ENCODE measurements around the gene UBR1.
"Not testable (repeated sequence)": the region's sequence is repeated elsewhere in the genome, so short reads cannot be mapped to it uniquely, and the experiment has no call there.

Gene UBR1

DNA sequence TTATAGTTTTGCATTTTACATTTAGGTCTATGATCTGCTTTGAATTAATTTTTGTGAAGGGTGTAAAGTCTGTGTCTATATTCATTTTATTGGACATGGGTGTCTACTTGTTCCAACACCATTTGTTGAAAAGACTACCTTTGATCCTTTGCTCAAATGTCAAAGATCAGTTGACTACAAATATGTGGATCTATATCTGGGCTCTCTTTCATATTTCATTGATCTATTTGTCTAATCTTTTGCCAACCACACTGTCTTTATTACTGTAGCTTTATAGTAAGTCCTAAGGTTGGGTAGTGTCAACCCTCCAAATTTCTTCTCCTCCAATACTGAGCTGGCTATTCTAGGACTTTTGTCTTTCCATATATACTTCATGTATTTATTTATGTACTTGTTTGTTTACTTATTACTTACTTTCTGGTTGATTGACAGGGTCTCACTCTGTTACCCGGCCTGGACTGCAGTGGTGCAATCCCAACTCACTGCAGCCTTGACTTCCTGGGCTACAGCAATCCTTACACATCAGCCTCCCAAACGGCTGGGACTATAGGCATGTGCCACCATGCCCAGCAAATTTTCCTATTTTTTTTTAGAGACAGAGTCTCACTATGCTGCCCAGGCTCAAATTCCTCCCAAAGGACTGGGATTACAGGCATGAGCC lies 131.5 kb downstream of the UBR1 start:
- no peak for DNase-seq (ENCODE audit: low read depth, low spot score)

DNA sequence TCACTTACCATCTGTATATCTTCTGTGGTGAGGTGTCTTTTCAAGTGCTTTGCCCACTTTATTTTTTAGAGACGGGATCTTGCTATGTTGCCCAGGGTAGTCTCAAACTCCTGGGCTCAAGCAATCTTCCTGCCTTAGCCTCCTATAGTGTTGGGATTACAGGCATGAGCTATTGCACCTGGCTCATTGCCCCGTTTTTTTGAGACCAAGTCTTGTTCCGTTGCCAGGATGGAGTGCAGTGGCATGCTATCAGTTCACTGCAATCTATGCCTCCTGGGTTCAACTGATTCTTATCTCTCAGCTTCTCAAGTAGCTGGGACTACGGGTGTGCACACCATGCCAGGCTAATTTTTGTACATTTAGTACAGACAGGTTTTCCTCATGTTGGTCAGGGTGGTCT lies 132.7 kb downstream of the UBR1 start:
- no peak for DNase-seq (ENCODE audit: low read depth, low spot score)

DNA sequence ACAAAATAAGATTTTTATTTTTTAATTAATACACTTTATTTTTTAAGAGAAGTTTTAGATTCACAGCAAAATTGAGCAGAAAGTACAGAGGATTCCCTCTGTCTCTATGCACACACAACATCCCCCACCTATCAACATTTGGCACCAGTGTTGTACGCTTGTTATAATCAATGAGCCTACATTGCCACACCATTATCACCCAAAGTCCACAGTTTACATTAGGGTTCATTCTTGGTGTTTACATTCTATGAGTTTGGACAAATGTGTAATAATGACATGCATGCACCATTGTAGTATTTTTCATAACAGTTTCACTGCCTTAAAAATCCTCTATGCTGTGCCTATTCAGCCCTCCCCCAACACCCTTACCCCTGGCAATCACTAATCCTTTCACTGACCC lies 134.0 kb downstream of the UBR1 start:
- no peak for DNase-seq (ENCODE audit: low read depth, low spot score)

DNA sequence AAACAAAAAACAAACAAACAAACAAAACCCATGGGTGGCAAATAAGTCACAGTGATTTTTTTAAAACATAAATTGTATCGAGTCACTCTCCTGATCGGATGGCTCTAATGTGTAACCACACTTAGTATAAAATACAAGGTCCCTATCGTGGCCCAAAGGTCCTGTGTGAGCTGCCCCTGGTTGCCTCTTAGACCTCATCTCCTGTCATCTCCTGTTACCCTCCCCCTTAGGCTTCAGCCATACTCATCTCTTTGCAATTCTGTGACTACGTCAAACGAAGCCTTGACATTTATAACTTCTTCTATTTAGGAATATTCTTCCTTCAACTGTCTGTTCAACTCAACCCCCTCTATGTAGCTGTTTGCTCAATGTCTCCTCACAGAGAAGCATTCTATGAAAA lies 141.4 kb downstream of the UBR1 start:
- DNase-seq (ENCODE audit: low read depth, low spot score): no peak

DNA sequence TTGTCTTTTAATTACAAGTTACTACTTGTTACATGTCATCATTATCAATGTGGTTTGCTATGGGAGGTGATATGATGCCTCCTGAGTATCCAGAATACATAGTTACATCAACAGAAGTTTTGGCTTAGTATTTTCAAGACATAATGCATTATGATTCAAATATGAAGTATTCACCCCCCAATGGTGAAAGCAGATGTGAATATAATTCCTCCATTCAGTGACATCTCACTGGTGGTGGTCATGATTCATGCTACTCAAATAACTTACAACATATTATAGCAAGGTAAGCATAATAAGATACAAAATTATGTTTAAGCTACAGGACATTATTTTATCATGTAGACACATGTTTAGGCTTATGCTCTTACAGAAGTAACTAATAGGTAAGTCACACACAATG lies 150.3 kb downstream of the UBR1 start:
- DNase-seq (ENCODE audit: low read depth, low spot score): no peak

DNA sequence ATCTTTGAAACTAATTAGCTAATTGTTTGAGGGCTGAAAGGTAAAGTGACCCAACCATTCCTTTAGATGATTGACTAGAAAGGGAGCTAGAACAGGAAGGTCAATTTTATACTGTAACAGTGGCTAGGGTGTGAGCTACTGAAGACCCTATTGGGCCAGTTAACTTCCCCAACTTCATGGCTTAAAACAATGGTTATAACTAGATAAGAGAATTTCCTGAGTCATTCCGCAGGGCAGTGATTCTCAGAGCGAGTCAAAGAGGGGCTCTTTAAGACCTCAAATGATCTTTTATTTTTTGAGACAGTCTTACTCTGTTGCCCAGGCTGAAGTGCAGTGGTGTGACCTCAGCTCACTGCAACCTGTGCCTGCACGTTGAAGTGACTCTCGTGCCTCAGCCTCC lies 151.5 kb downstream of the UBR1 start:
- no peak for DNase-seq (ENCODE audit: low read depth, low spot score)

DNA sequence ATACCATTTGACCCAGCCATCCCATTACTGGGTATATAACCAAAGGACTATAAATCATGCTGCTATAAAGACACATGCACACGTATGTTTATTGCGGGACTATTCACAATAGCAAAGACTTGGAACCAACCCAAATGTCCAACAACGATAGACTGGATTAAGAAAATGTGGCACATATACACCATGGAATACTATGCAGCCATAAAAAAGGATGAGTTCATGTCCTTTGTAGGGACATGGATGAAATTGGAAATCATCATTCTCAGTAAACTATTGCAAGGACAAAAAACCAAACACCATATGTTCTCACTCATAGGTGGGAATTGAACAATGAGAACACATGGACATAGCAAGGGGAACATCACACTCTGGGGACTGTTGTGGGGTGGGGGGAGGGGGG lies 156.9 kb downstream of the UBR1 start:
- DNase-seq (ENCODE audit: low read depth, low spot score): not testable (repeated sequence)

DNA sequence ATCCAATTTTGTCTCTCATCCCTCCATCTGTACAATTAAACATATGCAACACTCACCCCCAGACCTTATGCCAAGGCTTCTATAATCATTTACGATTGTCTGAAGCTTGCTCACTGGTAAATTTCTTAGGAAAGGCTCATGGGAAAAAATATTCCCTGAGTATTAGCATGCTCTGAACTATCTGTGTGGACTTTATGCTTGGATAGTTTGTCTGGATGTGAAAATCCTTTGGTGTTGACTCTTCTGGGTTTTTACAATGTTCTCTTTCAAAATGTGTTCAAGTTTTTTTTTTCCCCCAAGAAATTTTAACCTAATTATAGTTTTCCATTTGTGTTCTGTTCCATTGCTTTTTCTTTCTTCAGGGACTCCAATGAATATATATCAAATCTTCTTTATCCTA lies 165.3 kb downstream of the UBR1 start:
- no peak for DNase-seq (ENCODE audit: low read depth, low spot score)

DNA sequence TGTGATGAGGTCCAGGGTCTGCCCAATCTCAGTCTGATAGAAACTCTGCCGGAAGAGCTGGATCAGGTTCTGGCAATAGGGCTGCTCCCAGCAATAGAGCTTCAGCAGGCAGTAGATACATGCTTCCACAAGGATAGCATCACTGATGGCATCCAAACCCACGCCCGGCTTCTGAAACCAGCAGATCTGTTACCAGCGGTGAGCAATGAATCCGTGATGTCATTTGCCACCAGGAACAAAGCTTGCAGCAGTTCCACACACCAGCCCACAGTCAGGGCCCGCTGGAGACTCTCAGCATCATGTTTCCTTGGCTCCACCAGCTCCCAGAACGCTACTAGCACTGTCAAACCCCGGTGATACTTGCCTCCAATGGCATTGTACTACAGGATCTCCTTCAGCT lies 166.0 kb downstream of the UBR1 start:
- DNase-seq (ENCODE audit: low read depth, low spot score): no peak

DNA sequence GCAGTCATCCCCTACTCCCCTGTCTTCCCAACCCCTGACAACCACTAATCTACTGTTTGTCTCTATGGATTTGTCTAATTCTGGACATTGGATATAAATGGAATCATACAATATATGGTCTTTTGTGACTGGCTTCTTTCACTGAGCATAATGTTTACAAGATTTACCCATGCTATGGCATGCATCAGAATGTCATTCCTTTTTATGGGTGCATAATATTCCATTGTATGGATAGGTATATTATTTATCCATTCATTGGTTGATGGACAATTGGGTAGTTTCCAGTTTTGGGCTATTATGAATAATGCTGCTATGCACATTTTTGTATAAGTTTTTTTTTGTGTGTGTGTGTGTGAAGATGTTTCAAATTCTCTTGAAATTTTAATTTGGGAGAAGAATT lies 168.7 kb downstream of the UBR1 start:
- DNase-seq (ENCODE audit: low read depth, low spot score): no peak

DNA sequence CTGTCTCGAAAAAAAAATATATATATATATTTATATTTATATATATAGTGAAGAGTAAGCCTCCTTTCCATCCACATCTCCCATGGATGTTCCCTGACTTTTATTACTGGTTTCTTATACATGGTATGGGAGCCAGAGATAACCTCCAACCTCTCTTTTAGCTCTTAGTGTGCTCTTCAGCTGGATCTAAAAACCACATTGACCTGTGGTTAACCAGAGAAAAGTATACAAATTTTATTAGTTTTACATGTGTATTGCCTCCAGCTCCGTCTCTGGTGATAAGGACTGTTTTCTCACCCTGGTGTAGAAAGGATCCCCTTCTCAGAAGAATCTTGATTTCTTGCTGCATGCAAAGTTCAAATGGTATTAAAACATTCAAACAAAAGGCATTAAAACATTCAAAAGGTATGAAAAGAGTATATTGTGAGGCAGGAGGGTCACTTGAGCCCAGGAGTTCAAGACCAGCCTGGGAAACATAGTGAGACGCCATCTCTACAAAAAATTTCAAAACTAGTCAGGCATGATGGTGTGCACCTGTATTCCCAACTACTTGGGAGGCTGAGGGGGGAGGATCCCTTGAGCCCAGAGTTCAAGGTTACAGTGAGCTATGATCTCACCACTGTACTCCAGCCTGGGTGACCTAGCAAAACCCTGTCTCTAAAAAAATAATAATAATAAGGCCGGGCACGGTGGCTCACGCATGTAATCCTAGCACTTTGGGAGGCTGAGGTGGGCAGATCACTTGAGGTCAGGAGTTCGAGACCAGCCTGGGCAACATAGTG lies 171.8 kb downstream of the UBR1 start:
- DNase-seq (ENCODE audit: low read depth, low spot score): no peak

DNA sequence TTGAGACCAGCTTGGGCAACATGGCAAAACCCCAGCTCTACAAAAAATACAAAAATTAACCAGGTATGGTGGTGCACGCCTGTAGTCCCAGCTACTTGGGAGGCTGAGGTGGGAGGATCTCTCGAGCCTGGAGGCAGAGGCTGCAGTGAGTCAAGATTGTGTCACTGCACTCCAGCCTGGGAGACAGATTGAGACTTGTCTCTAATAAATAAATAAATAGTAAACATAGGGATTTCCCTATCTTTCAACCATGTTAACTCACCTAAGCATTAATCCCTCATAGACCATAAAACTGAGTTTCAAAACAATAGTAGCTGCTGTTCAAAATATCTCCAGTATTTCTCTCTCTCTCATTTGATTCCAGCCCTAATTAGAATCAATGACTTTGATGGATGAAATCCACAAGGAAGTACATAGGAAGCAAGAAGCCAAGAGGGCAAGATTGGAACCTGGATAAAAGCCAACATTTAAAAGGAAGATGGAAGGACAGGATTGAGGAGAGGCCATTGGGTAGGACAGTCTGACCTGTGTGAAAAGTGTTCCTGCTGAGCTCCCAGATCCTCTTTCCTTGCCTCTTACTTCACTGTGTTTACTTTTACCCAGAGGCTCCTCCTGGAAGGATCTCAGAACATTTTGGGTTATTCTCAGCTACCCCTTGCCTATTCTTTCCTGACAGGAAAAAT lies 172.9 kb downstream of the UBR1 start:
- DNase-seq (ENCODE audit: low read depth, low spot score): no peak

DNA sequence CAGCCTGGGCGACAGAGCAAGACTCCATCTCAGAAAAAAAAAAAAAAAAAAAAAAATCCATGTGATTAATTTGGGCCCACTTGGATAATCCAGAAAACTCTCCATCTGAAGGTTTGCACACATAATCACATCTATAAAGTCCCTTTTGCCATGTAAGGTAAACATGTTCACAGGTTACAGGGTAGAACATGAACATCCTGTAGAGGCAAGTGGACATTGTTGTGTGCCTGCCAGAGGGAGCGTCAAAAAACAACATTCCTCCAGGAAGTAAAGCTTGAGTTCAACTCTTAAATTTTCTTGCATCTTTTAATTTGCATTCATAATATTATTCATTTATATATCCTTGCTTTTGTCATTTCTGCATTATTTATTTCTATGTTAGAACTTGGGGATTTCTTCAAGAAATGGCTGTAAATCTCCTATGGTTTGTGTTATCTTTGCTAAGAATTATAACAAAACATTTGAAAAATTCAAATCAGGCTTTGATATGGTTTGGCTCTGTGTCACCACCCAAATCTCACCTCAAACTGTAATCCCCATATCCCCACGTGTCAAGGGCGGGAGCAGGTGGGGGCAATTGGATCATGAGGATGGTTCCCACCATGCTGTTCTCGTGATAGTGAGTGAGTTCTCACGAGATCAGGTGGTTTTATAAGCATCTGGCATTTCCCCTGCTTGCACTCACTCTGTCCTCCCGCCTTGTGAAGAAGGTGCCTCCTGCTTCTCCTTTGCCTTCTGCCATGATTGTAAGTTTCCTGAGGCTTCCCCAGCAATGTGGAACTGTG lies 173.9 kb downstream of the UBR1 start:
- no peak for DNase-seq (ENCODE audit: low read depth, low spot score)

DNA sequence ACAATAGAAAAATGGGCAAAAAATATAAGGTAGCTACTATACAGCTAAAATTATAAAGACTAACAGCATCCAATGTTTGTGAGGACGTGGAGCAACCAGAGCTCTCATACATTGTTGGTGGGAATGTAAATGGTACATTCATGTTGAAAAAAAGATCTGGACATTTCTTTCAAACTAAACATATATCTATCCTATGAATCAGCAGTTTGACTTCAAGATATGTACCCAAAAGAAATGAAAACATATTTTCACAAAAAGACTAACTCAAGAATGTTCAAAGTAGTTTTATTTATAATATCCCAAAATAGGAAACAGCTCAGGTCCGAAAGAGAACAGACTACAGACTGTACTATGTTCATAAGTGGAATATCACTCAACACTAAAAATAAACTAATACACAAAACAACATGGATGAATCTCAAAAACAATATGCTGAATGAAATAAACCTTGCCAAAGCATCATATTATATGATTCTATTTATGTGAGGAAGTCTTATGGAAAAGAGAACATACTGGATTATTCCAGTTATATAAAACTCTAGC lies 176.5 kb downstream of the UBR1 start:
- no peak for DNase-seq (ENCODE audit: low read depth, low spot score)

DNA sequence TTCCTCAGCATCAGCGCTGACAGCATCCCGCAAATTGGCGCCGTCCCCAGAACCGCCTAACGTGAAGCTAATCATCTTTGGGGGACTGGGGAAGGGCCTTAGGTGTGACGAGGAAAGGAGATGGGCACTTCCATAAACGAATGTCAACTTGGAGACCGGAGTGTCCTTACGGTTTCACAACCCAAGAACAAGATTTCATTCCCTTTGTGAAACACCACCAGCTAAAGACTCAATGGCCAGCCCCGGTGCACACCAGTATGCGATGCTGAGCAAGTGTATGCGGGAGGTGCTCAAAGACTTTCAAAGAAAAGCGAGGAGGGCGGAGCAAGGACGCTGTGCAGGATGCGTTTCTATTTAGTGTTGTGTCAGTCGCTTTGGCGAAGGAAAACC lies 184.5 kb downstream of the UBR1 start:
- no peak for DNase-seq (ENCODE audit: low read depth, low spot score)

DNA sequence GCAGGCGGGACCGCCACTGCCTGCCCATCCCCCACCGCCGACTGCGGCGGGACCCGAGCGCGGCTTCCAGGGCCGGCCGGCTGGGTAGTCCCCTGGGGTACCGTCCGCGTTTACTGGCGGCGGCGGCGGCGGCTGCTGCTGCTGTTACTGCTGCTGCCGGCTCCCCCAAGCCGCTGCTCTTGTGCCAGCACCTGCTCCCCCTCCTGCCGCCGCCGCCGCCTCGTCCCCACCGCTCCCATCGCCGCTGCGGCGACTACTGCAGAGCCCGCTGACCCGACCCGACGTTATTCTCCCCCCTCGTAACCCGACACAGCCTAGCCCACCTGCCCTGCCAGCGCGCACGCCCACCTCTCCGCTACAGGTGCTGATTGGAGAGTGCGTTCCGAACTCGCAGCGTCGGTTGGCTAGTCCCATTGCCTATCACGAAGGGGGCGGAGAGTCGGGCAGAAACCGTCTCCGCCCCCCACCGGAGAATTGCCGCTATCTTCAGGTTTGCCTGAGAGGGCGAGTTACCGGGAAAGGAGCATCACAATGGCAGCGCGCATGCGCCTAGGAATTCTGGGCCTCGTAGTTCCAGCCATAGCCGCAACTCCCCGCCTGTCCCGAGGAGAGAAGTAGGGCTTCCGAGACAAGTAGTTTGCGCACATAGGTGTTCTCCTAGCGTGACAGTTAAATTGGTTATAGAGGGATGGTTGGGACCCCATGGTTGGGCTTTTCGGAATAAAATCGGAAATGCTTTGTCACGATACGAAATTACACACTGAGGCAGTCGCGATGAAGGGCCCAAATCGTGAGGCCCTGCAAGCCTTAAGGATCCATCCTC lies 185.1 kb downstream of the UBR1 start, which contains the start of gene TTBK2:
TSS of gene TTBK2 (minus strand) at position 260 of the 823 bp plus-strand sequence. CDS start 42,161 bp downstream, outside the sequence.
- DNase-seq (ENCODE audit: low read depth, low spot score): peak; percentile 94

DNA sequence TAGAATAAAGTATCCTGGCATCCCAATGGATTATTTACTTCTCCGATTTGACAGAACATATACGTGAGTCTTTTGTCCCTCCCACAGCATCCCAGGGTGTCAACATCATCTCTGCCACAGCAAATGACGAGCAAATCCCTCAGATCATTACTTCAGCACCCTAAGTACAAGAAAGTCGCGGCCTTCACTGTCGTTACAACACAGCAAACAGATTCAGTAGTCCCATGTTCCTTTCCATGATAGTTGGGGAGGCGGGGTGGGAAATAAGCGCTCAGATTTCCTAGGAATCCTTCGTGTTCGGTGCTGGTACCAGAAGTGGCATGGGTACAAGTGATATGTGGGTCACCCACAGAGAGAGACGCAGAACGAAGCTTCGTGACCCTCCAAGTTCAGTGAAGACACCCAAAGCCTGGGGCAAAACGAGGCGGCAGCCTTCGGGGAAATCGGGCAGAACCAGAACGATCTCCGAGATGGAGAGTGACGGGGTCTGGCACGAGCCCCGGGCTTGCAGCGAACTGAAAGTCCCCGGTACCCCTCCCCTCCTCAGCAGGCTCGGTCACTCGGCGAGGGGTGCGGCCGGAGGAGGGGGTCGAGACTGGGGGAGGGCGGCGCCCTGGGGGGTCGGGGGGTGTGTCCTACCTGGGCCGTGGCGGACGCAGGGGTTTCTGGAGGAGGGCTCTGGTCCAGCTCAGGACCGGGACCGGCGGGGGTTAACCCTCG lies 185.9 kb downstream of the UBR1 start:
- DNase-seq (ENCODE audit: low read depth, low spot score): no peak

DNA sequence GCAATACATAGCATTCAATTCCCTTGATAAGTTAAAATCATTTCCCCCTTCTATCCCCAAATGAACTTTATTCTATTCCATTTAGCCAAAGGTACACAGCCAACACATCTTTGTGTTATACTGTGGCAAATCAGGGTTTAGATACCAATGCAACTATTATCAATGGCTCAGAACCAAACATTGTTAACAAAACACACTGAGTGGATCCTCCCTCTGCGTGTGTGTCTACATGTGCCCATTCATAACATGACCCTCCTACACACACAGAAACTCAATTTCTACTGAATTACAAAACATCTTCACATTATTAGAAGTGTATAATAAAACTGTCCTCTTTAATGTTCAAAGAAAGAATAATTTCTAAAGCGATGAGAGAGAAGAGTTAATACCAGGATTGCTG lies 186.5 kb downstream of the UBR1 start:
- DNase-seq (ENCODE audit: low read depth, low spot score): no peak

DNA sequence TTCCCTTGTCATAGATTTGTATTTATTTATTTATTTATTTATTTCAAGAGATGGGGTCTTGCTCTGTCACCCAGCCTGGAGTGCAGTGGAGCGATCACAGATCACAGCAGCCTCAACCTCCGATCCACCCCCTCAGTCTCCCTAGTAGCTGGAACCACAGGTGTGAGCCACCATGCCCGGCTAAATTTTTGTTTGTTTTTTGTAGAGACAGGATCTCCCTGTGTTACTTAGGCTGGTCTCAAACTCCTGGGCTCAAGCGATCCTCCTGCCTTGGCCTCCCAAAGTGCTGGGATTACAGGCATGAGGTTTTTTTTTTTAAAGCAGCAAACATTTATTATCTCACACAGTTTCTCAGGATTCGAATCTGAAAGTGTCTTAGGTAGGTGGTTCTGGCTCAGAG lies 187.8 kb downstream of the UBR1 start:
- DNase-seq (ENCODE audit: low read depth, low spot score): no peak

DNA sequence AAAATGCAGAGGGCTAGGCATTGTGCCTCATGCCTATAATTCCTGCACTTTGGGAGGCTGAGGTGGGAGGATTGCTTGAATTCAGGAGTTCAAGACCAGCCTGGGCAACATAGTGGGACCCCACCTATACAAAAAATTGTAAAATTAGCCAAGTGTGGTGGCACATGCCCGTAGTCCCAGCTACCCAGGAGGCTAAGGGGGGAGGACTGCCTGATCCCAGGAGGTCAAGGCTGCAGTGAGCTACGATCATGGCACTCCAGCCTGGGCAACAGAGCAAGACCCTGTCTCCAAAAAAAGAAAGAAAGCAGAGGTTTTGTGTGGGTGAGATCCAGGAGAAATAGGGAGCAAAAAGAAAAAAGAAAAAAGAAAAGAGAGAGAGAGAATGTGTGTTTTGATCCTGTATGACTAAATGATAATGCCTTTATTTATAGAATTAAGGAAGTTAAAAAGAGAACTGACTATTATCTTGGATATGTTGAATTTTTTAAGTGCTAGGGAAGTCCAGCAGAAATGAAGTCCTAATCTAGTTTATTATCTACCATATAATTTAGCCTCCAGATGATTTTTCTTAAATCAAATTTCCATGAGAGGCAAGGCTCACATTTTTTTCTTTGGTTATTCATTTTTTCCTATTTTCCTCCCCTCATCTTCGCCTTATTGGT lies 190.1 kb downstream of the UBR1 start:
- DNase-seq (ENCODE audit: low read depth, low spot score): no peak
